ENCODE results near the gene SLC22A1.

Gene SLC22A1

GRCh38 chr6:160142115-160142715 lies 20.6 kb downstream of the SLC22A1 start:
- Histone ChIP-seq H3K4me1 (ENCODE audit: low read length) (peaks cover 3% of the 10 kb centered on the region), H4K20me1 (ENCODE audit: insufficient read depth, low read length) (no peaks in the 10 kb centered on the region), H3K4me2 (ENCODE audit: low read length) (no peak overlapping the region), H3K79me2 (ENCODE audit: low read length) (no peaks in the 10 kb centered on the region), H3K9me3 (ENCODE audit: insufficient read depth, low read length) (no peaks in the 10 kb centered on the region), H3K4me3 (ENCODE audit: low read length) (no peak overlapping the region), H2AFZ (ENCODE audit: low read depth, low read length) (no peak overlapping the region), H3K27me3 (ENCODE audit: low read depth, low read length) (no peaks in the 10 kb centered on the region), H3K27ac (ENCODE audit: low read length) (no peak overlapping the region), H3K36me3 (replicated peaks; ENCODE audit: low read depth, low read length) (no peaks in the 10 kb centered on the region), H3K9ac (ENCODE audit: low read length) (no peak overlapping the region)
- no peak for TF ChIP-seq EZH2phosphoT487 (IDR thresholded peaks at IDR 0.05; ENCODE audit: low read depth)
- TF ChIP-seq CTCF (IDR thresholded peaks at IDR 0.05; ENCODE audit: low read depth, low read length) = no peak

DNA sequence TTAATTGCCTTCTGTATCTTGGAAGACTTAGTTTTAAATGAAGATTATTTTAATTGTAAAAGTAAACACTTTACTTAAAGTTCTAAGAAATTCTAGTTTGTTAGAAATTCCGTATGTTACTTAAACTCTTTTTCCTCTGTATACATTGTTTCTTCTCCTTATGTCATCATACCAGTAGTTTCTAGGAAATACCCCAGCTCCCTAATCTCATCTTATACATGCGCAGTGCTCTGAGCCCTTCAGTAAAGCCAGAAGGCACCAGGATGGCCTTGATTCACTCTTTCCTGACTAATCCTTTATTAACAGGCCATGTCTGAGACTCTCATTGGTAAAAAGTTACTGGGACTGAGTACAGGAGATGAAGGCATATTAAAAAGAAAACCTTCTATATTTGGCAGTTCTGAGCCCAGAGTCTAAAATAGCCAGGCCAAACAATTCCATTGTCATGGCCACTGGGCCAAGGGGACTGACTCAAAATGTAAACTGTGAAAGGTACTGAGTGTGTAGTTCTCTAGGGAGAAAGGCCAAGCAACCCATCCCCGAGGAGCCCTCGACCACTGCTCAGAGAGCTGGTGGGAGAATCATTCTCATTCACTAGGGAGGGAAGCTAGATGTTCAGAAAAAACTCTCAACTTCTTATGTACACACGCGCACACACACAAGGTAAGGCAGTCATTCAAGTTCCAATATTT lies 25.0 kb downstream of the SLC22A1 start:
- H3K27ac ChIP-seq (ENCODE audit: low read length) = no peak overlapping the region
- no peaks in the 10 kb centered on the region for H4K20me1 ChIP-seq (ENCODE audit: insufficient read depth, low read length)
- H3K9me3 ChIP-seq (ENCODE audit: insufficient read depth, low read length) = no peaks in the 10 kb centered on the region
- H3K36me3 ChIP-seq (replicated peaks; ENCODE audit: low read depth, low read length) = no peaks in the 10 kb centered on the region
- no peaks in the 10 kb centered on the region for H3K27me3 ChIP-seq (ENCODE audit: low read depth, low read length)
- TF ChIP-seq EZH2phosphoT487 (IDR thresholded peaks at IDR 0.05; ENCODE audit: low read depth) (no peak), CTCF (IDR thresholded peaks at IDR 0.05; ENCODE audit: low read depth, low read length) (no peak)
- no peaks in the 10 kb centered on the region for H3K4me1 ChIP-seq (ENCODE audit: low read length)
- H3K9ac ChIP-seq (ENCODE audit: low read length) = no peak overlapping the region
- no peak overlapping the region for H3K4me2 ChIP-seq (ENCODE audit: low read length)
- no peaks in the 10 kb centered on the region for H3K79me2 ChIP-seq (ENCODE audit: low read length)
- no peak overlapping the region for H2AFZ ChIP-seq (ENCODE audit: low read depth, low read length)
- H3K4me3 ChIP-seq (ENCODE audit: low read length) = no peak overlapping the region

DNA sequence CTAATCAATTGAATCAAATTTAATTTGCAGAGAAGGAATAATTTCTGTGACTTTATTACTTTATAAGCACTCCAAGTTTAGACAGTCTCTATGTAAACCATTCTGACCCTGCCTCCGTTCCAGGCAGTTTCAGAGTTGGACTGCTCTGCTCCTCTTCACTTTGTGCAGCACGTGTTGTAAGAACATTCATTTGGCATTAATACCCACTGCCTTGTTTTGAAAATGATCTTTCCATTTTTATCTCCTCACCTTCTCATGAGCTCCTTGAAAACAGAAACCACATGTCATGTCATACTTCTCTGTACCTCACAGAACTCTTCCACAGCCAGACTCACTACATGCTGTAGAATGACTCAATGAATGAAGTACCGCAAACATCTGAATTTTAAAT lies 25.5 kb downstream of the SLC22A1 start:
- no peak overlapping the region for H3K9ac ChIP-seq (ENCODE audit: low read length)
- no peak overlapping the region for H2AFZ ChIP-seq (ENCODE audit: low read depth, low read length)
- H3K79me2 ChIP-seq (ENCODE audit: low read length) = no peaks in the 10 kb centered on the region
- H3K27ac ChIP-seq (ENCODE audit: low read length) = no peak overlapping the region
- no peaks in the 10 kb centered on the region for H3K36me3 ChIP-seq (replicated peaks; ENCODE audit: low read depth, low read length)
- H4K20me1 ChIP-seq (ENCODE audit: insufficient read depth, low read length) = no peaks in the 10 kb centered on the region
- H3K4me2 ChIP-seq (ENCODE audit: low read length) = no peak overlapping the region
- no peaks in the 10 kb centered on the region for H3K9me3 ChIP-seq (ENCODE audit: insufficient read depth, low read length)
- no peaks in the 10 kb centered on the region for H3K4me1 ChIP-seq (ENCODE audit: low read length)
- no peaks in the 10 kb centered on the region for H3K27me3 ChIP-seq (ENCODE audit: low read depth, low read length)
- no peak overlapping the region for H3K4me3 ChIP-seq (ENCODE audit: low read length)
- TF ChIP-seq EZH2phosphoT487 (IDR thresholded peaks at IDR 0.05; ENCODE audit: low read depth) (no peak), CTCF (IDR thresholded peaks at IDR 0.05; ENCODE audit: low read depth, low read length) (no peak)

DNA sequence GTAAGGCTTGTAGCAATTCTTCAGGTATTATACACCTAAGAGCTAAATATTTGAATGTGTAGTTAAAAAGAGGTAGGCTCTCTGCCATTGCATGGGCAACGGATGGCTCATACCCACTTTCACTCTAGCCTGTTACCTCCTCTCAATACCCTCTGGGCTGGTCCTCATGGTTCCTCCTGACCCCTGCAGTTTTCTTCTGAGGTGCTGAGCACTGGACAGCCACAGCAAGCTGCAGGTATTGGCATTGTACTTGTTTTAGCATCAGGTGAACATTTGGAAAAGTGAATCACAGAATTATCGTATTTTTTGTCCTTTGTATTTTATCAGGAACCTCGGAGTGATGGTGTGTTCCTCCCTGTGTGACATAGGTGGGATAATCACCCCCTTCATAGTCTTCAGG lies 32.9 kb downstream of the SLC22A1 start:
- Histone ChIP-seq H2AFZ (ENCODE audit: low read depth, low read length) (no peak overlapping the region), H3K4me1 (ENCODE audit: low read length) (no peaks in the 10 kb centered on the region), H4K20me1 (ENCODE audit: insufficient read depth, low read length) (no peaks in the 10 kb centered on the region), H3K79me2 (ENCODE audit: low read length) (no peaks in the 10 kb centered on the region), H3K4me2 (ENCODE audit: low read length) (no peak overlapping the region), H3K36me3 (replicated peaks; ENCODE audit: low read depth, low read length) (no peaks in the 10 kb centered on the region), H3K27me3 (ENCODE audit: low read depth, low read length) (no peaks in the 10 kb centered on the region), H3K27ac (ENCODE audit: low read length) (no peak overlapping the region), H3K9me3 (ENCODE audit: insufficient read depth, low read length) (no peaks in the 10 kb centered on the region), H3K4me3 (ENCODE audit: low read length) (no peak overlapping the region), H3K9ac (ENCODE audit: low read length) (no peak overlapping the region)
- no peak for TF ChIP-seq EZH2phosphoT487 (IDR thresholded peaks at IDR 0.05; ENCODE audit: low read depth)
- TF ChIP-seq CTCF (IDR thresholded peaks at IDR 0.05; ENCODE audit: low read depth, low read length) = no peak
